A549 (cell line): Measurements from ENCODE around the gene COL19A1.

ENCODE experiments used
- CHD2 ChIP-seq: fragments of 150-350 bp; IDR thresholded peaks from 2 replicates; pipeline ENCODE4 v1.6.1; 2014; ENCODE audit warnings: low read length; ENCODE audit not compliant: partially characterized antibody
- CHD4 ChIP-seq: fragments of 200-600 bp; sonication (generic); IDR thresholded peaks from 2 replicates; pipeline ENCODE4 v1.6.1; 2016; ENCODE audit warnings: antibody characterized with exemption, mild to moderate bottlenecking, borderline replicate concordance
- CTCF ChIP-seq: fragments of >200 bp; sonication (Bioruptor Twin); formaldehyde crosslinking; IDR thresholded peaks from 3 replicates; pipeline ENCODE4 v1.5.1; 2016
- EHMT2 ChIP-seq: fragments of 200-600 bp; sonication (generic); IDR thresholded peaks from 2 replicates; pipeline ENCODE4 v1.6.1; 2016; ENCODE audit warnings: antibody characterized with exemption, low read depth, mild to moderate bottlenecking, moderate library complexity
- ELK1 ChIP-seq: fragments of 150-350 bp; IDR thresholded peaks from 2 replicates; pipeline ENCODE4 v1.6.1; 2014; ENCODE audit warnings: low read depth, mild to moderate bottlenecking, low read length
- EP300 ChIP-seq, 2 experiments: fragments of >200 bp; sonication (Bioruptor Twin); formaldehyde crosslinking; IDR thresholded peaks; 2 replicates in 1 of 2; 3 replicates in 1 of 2; pipeline ENCODE4 v1.6.1; 2016 to 2017
- HOXA7 ChIP-seq: fragments of 250-450 bp; sonication (Bioruptor Pico); IDR thresholded peaks from 2 replicates; pipeline ENCODE4 v1.5.0; 2020; ENCODE audit warnings: mild to moderate bottlenecking, moderate library complexity
- MAX ChIP-seq: IDR thresholded peaks from 2 replicates; pipeline ENCODE4 v1.6.1; 2012
- POLR2A ChIP-seq: IDR thresholded peaks from 2 replicates; pipeline ENCODE4 v1.6.1; 2012; ENCODE audit warnings: mild to moderate bottlenecking, low read length
- RAD21 ChIP-seq, 2 experiments: fragments of >200 bp in 1 of 2; sonication (Bioruptor Twin) in 1 of 2; formaldehyde crosslinking in 1 of 2; IDR thresholded peaks in 1 of 2; conservative IDR thresholded peaks in 1 of 2; 2 replicates in 1 of 2; 3 replicates in 1 of 2; pipeline ENCODE4 v1.6.1; 2012 to 2018; ENCODE audit warnings: inconsistent platforms in 1 of 2
- RCOR1 ChIP-seq: fragments of 150-350 bp; IDR thresholded peaks from 2 replicates; pipeline ENCODE4 v1.6.1; 2014; ENCODE audit warnings: antibody characterized with exemption, low read length, low read depth
- RFX5 ChIP-seq: fragments of 450-650 bp; IDR thresholded peaks from 2 replicates; pipeline ENCODE4 v1.7.1; 2014; ENCODE audit warnings: antibody characterized with exemption, mild to moderate bottlenecking, moderate library complexity
- SMC3 ChIP-seq: fragments of >200 bp; sonication (Bioruptor Twin); formaldehyde crosslinking; IDR thresholded peaks from 3 replicates; pipeline ENCODE4 v1.6.1; 2018; ENCODE audit warnings: inconsistent platforms

- TF ChIP-seq POLR2A: no peak
- no peak for TF ChIP-seq CHD4
- TF ChIP-seq CTCF: no peak
- TF ChIP-seq RCOR1: no peak
- TF ChIP-seq RFX5: no peak
- no peak for TF ChIP-seq SMC3
- no peak for TF ChIP-seq MAX
- no peak for TF ChIP-seq EP300 (IDR thresholded peaks at IDR 0.05)
- TF ChIP-seq CHD2: no peak
- TF ChIP-seq ELK1: no peak
- TF ChIP-seq RAD21 (conservative IDR thresholded peaks at IDR 0.05 in 1 of 2, IDR thresholded peaks at IDR 0.05 in 1 of 2): no peak
- TF ChIP-seq HOXA7 (CRISPR knock-in tag): no peak
- TF ChIP-seq EHMT2: no peak
These were observed 258.7 kb downstream of the COL19A1 start for GRCh38 chr6:70124882-70125545.
